AG04449 (cell line): ENCODE results near the gene LIPE.

Source experiments
- CTCF ChIA-PET: fragments of 350-600 bp; formaldehyde crosslinking; extraction: SDS; loops from one replicate; lab custom pipeline; 2021; ENCODE audit warnings: antibody characterized with exemption; lab: Yijun Ruan, JAX
- POLR2A ChIA-PET: fragments of 400-600, 350-600 bp; formaldehyde crosslinking; extraction: SDS; loops from one replicate; lab custom pipeline; 2020; ENCODE audit warnings: antibody characterized with exemption, inconsistent platforms; lab: Yijun Ruan, JAX
- DNase-seq: peaks from one replicate; pipeline ENCODE4 v3.0.0-alpha.2; 2010; ENCODE audit warnings: low read depth, low spot score
- H3K4me3 ChIP-seq: 2 replicates; pipeline ENCODE4 v1.5.1; 2011; ENCODE audit warnings: low read depth, mild to moderate bottlenecking, control low read depth, low read length
- TF ChIP-seq, protein P1 (sequence below): IDR thresholded peaks from one replicate; pipeline ENCODE4 v1.5.1; 2011; ENCODE audit warnings: mild to moderate bottlenecking, moderate library complexity, low read length, control low read depth, inconsistent platforms; ENCODE audit not compliant: insufficient read depth; ENCODE audit errors: missing control alignments

LIPE gene

DNA sequence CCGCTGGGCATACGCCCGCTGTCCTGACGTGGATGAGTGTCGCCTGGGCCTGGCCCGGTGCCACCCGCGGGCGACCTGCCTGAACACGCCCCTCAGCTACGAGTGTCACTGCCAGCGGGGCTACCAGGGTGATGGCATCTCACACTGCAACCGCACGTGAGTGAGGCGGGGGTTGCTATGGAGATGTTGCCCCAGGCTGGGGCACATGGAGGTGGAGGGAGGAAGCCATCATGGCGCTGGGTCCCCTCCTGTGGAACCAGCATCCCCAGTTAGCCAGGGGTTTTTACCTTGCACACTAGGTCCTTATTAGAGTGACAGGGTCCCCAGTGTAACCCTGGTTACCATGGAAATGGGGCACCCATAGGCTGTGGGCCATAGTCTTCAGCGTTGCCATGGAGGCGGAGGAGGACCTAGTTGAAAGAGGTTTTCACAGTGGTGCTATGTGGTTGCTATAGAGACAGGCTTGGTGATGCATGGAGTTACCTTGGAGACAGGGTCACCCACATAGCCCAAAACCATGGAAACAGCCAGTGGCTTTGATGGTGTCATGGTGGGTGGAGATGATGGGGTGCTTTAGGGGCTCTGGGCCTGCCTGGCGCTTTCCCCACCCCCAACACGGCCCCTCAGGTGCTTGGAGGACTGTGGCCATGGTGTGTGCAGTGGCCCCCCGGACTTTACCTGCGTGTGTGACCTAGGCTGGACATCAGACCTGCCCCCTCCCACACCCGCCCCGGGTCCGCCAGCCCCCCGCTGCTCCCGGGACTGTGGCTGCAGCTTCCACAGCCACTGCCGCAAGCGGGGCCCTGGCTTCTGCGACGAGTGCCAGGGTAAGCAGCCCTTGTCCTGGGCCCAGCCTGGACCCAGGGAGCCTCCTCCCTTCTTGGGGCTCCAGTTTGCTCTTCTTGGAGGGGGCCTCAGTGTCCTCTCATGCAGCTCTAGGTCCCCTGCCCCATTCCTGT is 74.6 kb downstream of the LIPE start:
- ChIA-PET POLR2A (no interaction called here), CTCF (no interaction called here)
- TF ChIP-seq, protein P1, sequence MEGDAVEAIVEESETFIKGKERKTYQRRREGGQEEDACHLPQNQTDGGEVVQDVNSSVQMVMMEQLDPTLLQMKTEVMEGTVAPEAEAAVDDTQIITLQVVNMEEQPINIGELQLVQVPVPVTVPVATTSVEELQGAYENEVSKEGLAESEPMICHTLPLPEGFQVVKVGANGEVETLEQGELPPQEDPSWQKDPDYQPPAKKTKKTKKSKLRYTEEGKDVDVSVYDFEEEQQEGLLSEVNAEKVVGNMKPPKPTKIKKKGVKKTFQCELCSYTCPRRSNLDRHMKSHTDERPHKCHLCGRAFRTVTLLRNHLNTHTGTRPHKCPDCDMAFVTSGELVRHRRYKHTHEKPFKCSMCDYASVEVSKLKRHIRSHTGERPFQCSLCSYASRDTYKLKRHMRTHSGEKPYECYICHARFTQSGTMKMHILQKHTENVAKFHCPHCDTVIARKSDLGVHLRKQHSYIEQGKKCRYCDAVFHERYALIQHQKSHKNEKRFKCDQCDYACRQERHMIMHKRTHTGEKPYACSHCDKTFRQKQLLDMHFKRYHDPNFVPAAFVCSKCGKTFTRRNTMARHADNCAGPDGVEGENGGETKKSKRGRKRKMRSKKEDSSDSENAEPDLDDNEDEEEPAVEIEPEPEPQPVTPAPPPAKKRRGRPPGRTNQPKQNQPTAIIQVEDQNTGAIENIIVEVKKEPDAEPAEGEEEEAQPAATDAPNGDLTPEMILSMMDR = no peak
- H3K4me3 ChIP-seq = no peak overlapping the region
- DNase-seq = no peak
